ENCODE measurements around the gene UBE2E2.

DNA sequence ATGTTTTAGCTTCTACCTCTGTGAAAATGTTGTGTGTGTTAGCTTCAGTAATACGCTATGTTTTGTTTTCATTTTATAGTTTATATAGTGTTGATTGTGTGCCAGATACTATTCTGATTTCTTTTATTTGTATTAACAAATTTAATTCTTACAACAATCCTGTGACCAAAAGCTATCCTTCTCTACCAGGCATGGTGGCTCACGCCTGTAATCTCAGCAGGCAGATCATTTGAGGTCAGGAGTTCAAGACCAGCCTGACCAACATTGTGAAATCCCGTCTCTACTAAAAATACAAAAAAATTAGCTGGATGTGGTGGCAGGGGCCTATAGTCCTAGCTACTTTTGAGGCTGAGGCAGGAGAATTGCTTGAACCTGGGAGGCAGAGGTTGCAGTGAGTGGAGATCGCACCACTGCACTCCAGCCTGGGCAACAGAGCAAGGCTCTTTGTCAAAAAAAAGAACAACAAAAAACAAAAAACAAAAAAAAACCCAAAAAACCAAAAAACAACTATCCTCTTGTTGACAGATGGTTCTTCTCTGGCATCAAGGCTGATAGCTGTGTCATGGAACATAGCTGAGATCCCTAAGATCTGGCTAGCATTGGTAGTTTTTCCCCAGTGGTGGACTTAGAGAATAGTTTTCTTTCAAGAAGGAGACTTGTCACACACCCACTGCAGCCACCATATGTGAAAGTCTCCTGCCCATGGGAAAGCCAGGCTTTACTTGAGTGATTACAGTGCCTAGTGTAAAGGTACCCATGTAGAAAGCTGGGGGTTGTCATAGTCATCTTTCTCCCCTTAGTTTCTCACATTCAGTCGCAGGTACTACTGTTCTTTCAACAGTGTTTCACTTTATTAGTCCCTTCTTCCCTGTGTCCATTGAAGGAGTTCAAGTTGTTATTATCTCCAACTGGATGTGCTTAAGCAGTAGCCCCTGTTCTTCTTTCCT is 116.5 kb downstream of the UBE2E2 start:
- TF ChIP-seq TAF1 (IDR thresholded peaks at IDR 0.05; ENCODE audit: borderline replicate concordance, insufficient read depth, low read length), result no peak
- no peak for TF ChIP-seq SIN3A (IDR thresholded peaks at IDR 0.05; ENCODE audit: borderline replicate concordance, insufficient read depth, low read length)
- no peak for TF ChIP-seq POLR2AphosphoS5 (IDR thresholded peaks at IDR 0.05; ENCODE audit: low read depth, low read length)
- TF ChIP-seq, protein P1, sequence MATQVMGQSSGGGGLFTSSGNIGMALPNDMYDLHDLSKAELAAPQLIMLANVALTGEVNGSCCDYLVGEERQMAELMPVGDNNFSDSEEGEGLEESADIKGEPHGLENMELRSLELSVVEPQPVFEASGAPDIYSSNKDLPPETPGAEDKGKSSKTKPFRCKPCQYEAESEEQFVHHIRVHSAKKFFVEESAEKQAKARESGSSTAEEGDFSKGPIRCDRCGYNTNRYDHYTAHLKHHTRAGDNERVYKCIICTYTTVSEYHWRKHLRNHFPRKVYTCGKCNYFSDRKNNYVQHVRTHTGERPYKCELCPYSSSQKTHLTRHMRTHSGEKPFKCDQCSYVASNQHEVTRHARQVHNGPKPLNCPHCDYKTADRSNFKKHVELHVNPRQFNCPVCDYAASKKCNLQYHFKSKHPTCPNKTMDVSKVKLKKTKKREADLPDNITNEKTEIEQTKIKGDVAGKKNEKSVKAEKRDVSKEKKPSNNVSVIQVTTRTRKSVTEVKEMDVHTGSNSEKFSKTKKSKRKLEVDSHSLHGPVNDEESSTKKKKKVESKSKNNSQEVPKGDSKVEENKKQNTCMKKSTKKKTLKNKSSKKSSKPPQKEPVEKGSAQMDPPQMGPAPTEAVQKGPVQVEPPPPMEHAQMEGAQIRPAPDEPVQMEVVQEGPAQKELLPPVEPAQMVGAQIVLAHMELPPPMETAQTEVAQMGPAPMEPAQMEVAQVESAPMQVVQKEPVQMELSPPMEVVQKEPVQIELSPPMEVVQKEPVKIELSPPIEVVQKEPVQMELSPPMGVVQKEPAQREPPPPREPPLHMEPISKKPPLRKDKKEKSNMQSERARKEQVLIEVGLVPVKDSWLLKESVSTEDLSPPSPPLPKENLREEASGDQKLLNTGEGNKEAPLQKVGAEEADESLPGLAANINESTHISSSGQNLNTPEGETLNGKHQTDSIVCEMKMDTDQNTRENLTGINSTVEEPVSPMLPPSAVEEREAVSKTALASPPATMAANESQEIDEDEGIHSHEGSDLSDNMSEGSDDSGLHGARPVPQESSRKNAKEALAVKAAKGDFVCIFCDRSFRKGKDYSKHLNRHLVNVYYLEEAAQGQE (IDR thresholded peaks at IDR 0.05; ENCODE audit: insufficient read depth in 1 of 2, low read depth in 2 of 2, low read length in 2 of 2), result no peak
